M059J (cell line): ENCODE measurements around the gene TMEM217. TPM values are rescaled to one million over a fixed set of nuclear protein-coding genes. Genes with fewer than 3 reads are reported as not detected.
"Not testable (repeated sequence)": the region's sequence is repeated elsewhere in the genome, so short reads cannot be mapped to it uniquely, and the experiment has no call there.

ENCODE experiments used
- DNase-seq: peaks from one replicate; pipeline ENCODE4 v3.0.0-alpha.2; 2012; ENCODE audit warnings: low read depth
- total RNA-seq: library from RNA; depleted of rRNA; stranded (reverse); fragments of >200 nt; shearing (Covaris generic); gene quantifications from 2 replicates; pipeline ENCODE4 v1.2.3, GENCODE V29; 2014

TMEM217 gene
- total RNA-seq, 1 experiment from 2014 or later, result 1.3 TPM

DNA sequence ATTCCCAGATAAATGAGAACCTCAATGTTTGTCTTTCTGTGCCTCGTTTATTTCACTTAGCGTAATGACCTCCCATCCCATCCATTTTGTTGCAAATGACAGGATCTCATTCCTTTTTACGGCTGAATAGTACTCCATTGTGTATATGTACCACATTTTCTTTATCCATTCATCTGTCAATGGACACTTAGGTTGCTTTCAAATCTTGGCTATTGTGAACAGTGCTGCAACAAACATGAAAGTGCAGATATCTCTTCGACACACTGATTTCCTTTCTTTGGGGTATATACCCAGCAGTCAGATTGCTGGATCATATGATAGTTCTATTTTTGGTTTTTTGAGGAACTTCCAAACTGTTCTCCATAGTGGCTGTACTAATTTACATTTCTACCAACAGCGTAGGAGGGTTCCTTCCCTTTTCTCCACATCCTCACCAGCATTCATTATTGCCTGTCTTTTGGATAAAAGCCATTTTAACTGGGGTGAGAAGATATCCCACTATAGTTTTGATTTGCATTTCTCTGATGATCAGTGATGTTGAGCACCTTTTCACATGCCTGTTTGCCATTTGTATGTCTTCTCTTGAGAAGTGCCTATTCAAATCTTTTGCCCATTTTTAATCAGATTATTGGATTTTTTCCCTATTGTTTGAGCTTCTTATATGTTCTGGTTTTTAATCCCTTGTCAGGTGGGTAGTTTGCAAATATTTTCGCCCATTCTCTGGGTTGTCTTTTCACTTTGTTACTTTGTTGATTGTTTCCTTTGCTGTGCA, 71.8 kb downstream of the TMEM217 start:
- DNase-seq, result not testable (repeated sequence)

GRCh38 chr6:37182736-37183590, 75.0 kb downstream of the TMEM217 start:
- no peak for DNase-seq

GRCh38 chr6:37180610-37181009, 77.3 kb downstream of the TMEM217 start:
- DNase-seq, result peak; percentile 38

- no peak for DNase-seq
Observed at GRCh38 chr6:37180075-37180474, 77.9 kb downstream of the TMEM217 start.

- no peak for DNase-seq
Observed at GRCh38 chr6:37177935-37178517, 79.9 kb downstream of the TMEM217 start.

GRCh38 chr6:37177077-37177934, 80.6 kb downstream of the TMEM217 start:
- DNase-seq, result no peak

GRCh38 chr6:37176268-37177076, 81.5 kb downstream of the TMEM217 start:
- DNase-seq, result no peak

GRCh38 chr6:37175332-37176267, 82.3 kb downstream of the TMEM217 start:
- no peak for DNase-seq

- DNase-seq, result no peak
Observed at GRCh38 chr6:37174515-37175331, 83.2 kb downstream of the TMEM217 start.

DNA sequence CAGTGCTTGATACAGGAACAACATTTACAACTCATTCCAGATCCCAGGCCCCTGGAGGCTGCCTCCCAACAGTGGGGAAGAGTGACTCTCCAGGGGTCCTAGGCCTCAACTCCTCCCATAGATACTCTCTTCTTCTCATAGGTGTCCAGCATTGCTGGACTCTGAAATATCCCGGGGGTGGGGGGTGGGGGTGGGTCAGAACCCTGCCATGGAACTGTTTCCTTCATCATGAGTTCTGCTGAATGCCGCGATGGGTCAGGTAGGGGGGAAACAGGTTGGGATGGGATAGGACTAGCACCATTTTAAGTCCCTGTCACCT, 83.8 kb downstream of the TMEM217 start:
- no peak for DNase-seq

GRCh38 chr6:37173493-37174195, 84.3 kb downstream of the TMEM217 start:
- DNase-seq, result no peak

DNA sequence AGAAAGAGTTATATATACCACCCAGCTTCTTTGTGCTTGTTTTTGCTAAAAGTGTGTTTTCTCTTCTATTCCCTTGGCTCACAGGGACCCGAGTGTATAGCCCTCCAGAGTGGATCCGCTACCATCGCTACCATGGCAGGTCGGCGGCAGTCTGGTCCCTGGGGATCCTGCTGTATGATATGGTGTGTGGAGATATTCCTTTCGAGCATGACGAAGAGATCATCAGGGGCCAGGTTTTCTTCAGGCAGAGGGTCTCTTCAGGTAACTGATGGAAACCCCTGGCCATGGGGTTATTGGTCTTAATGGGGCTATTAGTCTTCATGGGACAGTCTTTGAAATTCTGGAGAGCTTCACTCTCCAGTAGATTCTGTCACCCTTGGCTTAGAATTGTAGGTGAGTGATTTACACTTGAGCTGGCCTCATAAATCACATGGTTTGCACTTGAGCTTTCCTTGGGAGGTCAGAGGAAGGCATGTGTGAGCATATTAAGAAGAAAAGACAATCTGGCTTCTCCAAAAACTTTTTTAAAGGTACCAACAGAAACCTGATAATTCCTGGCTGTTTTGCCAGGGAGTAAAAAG, 84.9 kb downstream of the TMEM217 start:
- DNase-seq, result no peak

- peak; percentile 99 for DNase-seq
Observed at GRCh38 chr6:37171970-37172812, 85.8 kb downstream of the TMEM217 start.

DNA sequence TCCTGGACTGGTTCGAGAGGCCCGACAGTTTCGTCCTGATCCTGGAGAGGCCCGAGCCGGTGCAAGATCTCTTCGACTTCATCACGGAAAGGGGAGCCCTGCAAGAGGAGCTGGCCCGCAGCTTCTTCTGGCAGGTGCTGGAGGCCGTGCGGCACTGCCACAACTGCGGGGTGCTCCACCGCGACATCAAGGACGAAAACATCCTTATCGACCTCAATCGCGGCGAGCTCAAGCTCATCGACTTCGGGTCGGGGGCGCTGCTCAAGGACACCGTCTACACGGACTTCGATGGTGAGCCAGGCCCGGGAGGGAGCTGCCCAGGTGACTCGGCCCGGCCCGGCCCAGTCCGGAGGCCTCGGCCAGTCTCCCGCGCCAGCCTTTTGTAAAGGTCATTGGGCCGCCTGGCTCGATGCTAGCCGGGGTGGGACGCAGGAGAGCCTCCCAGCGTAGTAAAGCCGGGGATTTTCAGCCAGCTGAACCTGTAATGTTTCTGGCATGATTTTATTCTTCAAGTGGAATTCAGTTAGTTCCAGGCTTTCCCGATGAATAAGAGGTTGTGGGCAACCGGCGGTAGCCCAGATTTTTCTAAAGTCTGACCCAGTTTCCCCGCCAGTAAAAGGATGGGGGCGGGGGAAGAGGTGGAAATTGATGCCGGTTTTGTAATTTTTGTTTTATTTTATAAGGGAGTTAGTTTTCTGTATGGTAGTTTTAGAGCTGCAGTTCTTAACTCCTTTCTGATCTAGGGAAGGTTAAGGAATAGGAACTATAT, 86.6 kb downstream of the TMEM217 start:
- peak; percentile 78 for DNase-seq

DNA sequence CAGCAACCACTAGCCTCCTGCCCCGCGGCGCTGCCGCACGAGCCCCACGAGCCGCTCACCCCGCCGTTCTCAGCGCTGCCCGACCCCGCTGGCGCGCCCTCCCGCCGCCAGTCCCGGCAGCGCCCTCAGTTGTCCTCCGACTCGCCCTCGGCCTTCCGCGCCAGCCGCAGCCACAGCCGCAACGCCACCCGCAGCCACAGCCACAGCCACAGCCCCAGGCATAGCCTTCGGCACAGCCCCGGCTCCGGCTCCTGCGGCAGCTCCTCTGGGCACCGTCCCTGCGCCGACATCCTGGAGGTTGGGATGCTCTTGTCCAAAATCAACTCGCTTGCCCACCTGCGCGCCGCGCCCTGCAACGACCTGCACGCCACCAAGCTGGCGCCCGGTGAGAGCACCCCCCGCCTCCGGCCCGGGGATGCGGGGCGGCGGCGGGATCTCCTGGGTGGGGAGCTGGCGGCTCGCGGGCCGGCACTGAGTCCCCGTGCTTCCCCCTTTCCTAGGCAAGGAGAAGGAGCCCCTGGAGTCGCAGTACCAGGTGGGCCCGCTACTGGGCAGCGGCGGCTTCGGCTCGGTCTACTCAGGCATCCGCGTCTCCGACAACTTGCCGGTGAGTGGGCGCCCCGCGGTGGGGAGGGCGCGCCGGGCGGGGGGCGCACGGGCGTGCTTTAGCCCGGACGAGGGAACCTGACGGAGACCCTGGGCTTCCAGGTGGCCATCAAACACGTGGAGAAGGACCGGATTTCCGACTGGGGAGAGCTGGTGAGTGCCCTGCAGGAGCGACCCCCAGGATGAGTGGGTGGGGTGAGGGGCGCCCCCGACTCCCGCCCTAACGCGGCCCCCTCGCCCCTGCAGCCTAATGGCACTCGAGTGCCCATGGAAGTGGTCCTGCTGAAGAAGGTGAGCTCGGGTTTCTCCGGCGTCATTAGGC, 87.4 kb downstream of the TMEM217 start:
- DNase-seq, result peak; percentile 70
